ENCODE measurements around the gene ARFGAP2. TPM values are rescaled to one million over a fixed set of nuclear protein-coding genes. Genes with fewer than 3 reads are reported as not detected.

ARFGAP2 gene
- total RNA-seq, 1 donor from 2014 or later: 95.0 TPM

- peaks cover 16% of the 10 kb centered on the region for H3F3A ChIP-seq (ENCODE audit: low read depth)
- H3K9ac ChIP-seq: no peak overlapping the region
- no peak overlapping the region for H3K4me2 ChIP-seq
- peaks cover 26% of the 10 kb centered on the region for H3K4me1 Mint-ChIP-seq
- H2AFZ ChIP-seq (replicated peaks): no peak overlapping the region
- no peaks in the 10 kb centered on the region for H3K36me3 ChIP-seq
- H3K27ac Mint-ChIP-seq: peak overlapping the region; percentile 7
- H4K20me1 ChIP-seq (ENCODE audit: low read depth): peaks cover 15% of the 10 kb centered on the region
- peaks cover 7% of the 10 kb centered on the region for H3K4me1 ChIP-seq
- H3K9me3 ChIP-seq (ENCODE audit: low read depth): no peaks in the 10 kb centered on the region
- H3K27me3 Mint-ChIP-seq (ENCODE audit: insufficient read depth, low read depth): peaks cover 4% of the 10 kb centered on the region
- DNase-seq (ENCODE audit: low spot score): no peak
- H3K79me2 ChIP-seq (ENCODE audit: low read depth): no peaks in the 10 kb centered on the region
- no peak overlapping the region for H3K4me3 ChIP-seq
- peaks cover 14% of the 10 kb centered on the region for H3K36me3 Mint-ChIP-seq
- H3K27me3 ChIP-seq: no peaks in the 10 kb centered on the region
- H3K4me3 Mint-ChIP-seq: no peak overlapping the region
- TF ChIP-seq EZH2 (IDR thresholded peaks at IDR 0.05) (no peak), CTCF (IDR thresholded peaks at IDR 0.05) (no peak), EZH2phosphoT487 (IDR thresholded peaks at IDR 0.05) (no peak)
- no peak overlapping the region for H3K27ac ChIP-seq
- no peaks in the 10 kb centered on the region for H3K9me3 Mint-ChIP-seq
These were observed 26.9 kb downstream of the ARFGAP2 start for GRCh38 chr11:47149782-47150181.

DNA sequence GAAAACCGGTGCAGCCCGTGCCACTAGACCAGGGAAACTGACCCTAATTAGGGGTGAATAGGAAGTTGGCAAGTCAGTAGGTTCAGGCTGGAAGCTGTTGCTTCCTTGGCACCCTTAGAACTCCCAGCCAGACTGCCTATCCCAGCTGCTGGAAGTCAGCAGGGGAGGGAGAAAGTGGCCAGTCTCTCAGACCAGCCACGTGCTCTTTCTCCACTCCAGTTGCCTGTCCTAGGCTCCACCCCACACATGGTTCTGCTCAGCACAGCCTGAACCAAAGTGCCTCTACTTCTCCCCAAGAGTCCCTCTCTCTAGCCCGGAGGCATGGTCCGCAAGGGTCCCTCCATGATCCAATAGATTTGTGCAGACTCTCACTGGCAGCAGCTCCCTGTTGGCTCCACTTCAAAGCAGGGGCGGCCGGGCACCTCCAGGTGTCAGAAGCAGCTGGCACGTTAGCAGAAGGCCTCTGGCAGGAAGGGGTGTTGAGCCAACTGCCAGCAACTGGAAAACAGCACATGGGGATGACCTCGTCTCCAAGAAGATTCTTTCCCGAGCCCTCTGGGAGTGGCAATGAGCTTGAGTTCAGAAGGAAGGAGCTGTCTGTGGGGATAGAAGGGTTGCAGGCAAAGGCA lies 27.7 kb downstream of the ARFGAP2 start:
- peaks cover 12% of the 10 kb centered on the region for H3F3A ChIP-seq (ENCODE audit: low read depth)
- no peaks in the 10 kb centered on the region for H3K36me3 ChIP-seq
- TF ChIP-seq EZH2phosphoT487 (IDR thresholded peaks at IDR 0.05) (no peak), CTCF (IDR thresholded peaks at IDR 0.05) (no peak), EZH2 (IDR thresholded peaks at IDR 0.05) (no peak)
- H3K4me3 ChIP-seq: no peak overlapping the region
- no peak overlapping the region for H3K4me3 Mint-ChIP-seq
- no peak overlapping the region for H3K4me2 ChIP-seq
- H3K9me3 ChIP-seq (ENCODE audit: low read depth): no peaks in the 10 kb centered on the region
- H3K27me3 Mint-ChIP-seq (ENCODE audit: insufficient read depth, low read depth): peaks cover 5% of the 10 kb centered on the region
- DNase-seq (ENCODE audit: low spot score): no peak
- no peak overlapping the region for H3K27ac ChIP-seq
- no peaks in the 10 kb centered on the region for H3K27me3 ChIP-seq
- H3K79me2 ChIP-seq (ENCODE audit: low read depth): no peaks in the 10 kb centered on the region
- H2AFZ ChIP-seq (replicated peaks): no peak overlapping the region
- H3K27ac Mint-ChIP-seq: no peak overlapping the region
- H3K9me3 Mint-ChIP-seq: no peaks in the 10 kb centered on the region
- peaks cover 15% of the 10 kb centered on the region for H4K20me1 ChIP-seq (ENCODE audit: low read depth)
- no peak overlapping the region for H3K9ac ChIP-seq
- peaks cover 22% of the 10 kb centered on the region for H3K4me1 Mint-ChIP-seq
- H3K36me3 Mint-ChIP-seq: peaks cover 17% of the 10 kb centered on the region
- peaks cover 7% of the 10 kb centered on the region for H3K4me1 ChIP-seq

DNA sequence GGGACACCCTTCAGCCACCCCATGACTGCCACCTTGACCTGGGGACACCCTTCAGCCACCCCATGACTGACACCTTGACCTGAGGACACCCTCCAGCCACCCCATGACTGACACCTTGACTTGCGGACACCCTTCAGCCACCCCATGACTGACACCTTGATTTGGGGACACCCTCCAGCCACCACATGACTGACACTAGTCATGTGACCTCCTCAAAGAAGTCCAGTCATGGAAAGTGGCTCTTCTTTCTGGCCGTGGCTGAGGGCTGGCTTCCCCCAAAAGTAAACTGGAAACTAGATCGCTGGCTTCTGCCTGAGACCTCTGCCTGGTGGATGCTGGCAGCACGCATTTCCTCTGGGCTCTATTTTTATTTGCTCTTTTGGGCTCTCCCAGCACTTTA lies 28.4 kb downstream of the ARFGAP2 start:
- peaks cover 22% of the 10 kb centered on the region for H3K4me1 Mint-ChIP-seq
- peaks cover 17% of the 10 kb centered on the region for H3K36me3 Mint-ChIP-seq
- Histone ChIP-seq H3F3A (ENCODE audit: low read depth) (peaks cover 10% of the 10 kb centered on the region), H2AFZ (replicated peaks) (no peak overlapping the region), H3K36me3 (no peaks in the 10 kb centered on the region), H3K27me3 (no peaks in the 10 kb centered on the region), H3K4me3 (no peak overlapping the region), H3K9me3 (ENCODE audit: low read depth) (no peaks in the 10 kb centered on the region), H3K79me2 (ENCODE audit: low read depth) (no peaks in the 10 kb centered on the region), H3K27ac (no peak overlapping the region), H3K9ac (no peak overlapping the region), H3K4me2 (no peak overlapping the region), H3K4me1 (peaks cover 5% of the 10 kb centered on the region), H4K20me1 (ENCODE audit: low read depth) (peaks cover 8% of the 10 kb centered on the region)
- DNase-seq (ENCODE audit: low spot score): no peak
- no peaks in the 10 kb centered on the region for H3K9me3 Mint-ChIP-seq
- no peak for TF ChIP-seq CTCF (IDR thresholded peaks at IDR 0.05)
- no peak for TF ChIP-seq EZH2 (IDR thresholded peaks at IDR 0.05)
- no peak for TF ChIP-seq EZH2phosphoT487 (IDR thresholded peaks at IDR 0.05)
- H3K27me3 Mint-ChIP-seq (ENCODE audit: insufficient read depth, low read depth): peaks cover 5% of the 10 kb centered on the region
- no peak overlapping the region for H3K27ac Mint-ChIP-seq
- no peak overlapping the region for H3K4me3 Mint-ChIP-seq

Data from neural progenitor cell (in vitro differentiated cells).